ENCODE measurements around the gene PRKG1.

- no peak for TF ChIP-seq CTCF (IDR thresholded peaks at IDR 0.05; ENCODE audit: low read depth, low read length, poor library complexity, severe bottlenecking)
- TF ChIP-seq EZH2phosphoT487 (IDR thresholded peaks at IDR 0.05; ENCODE audit: borderline replicate concordance, low read length) = no peak
Observed at GRCh38 chr10:51920672-51921071, 846.4 kb downstream of the PRKG1 start.
